ENCODE data around the gene ZNF74. TPM values are rescaled to one million over a fixed set of nuclear protein-coding genes. Genes with fewer than 3 reads are reported as not detected.

The ZNF74 gene
- polyA plus RNA-seq, 1 donor from 2014 or later = 75.6 TPM

GRCh38 chr22:20449819-20450550 is 56.0 kb downstream of the ZNF74 start:
- no peak overlapping the region for H3K27ac ChIP-seq (ENCODE audit: low read length)
- H3K4me3 ChIP-seq (ENCODE audit: low read length) = no peak overlapping the region

GRCh38 chr22:20450551-20450906 is 56.6 kb downstream of the ZNF74 start:
- H3K4me2 ChIP-seq (ENCODE audit: low read length) = no peak overlapping the region
- no peaks in the 10 kb centered on the region for H4K20me1 ChIP-seq (ENCODE audit: insufficient read depth)
- H3K9me3 ChIP-seq (ENCODE audit: low read length) = no peaks in the 10 kb centered on the region
- H2AFZ ChIP-seq (ENCODE audit: low read depth, low read length) = no peak overlapping the region
- H3K9me2 ChIP-seq (ENCODE audit: insufficient read depth, low read length) = no peaks in the 10 kb centered on the region
- H3K27me3 ChIP-seq (ENCODE audit: insufficient read depth, low read depth, low read length) = no peaks in the 10 kb centered on the region
- no peaks in the 10 kb centered on the region for H3K79me2 ChIP-seq (replicated peaks; ENCODE audit: insufficient read depth, low read length)
- H3K27ac ChIP-seq (ENCODE audit: low read length) = no peak overlapping the region
- H3F3A ChIP-seq (ENCODE audit: insufficient read depth, low read length, poor library complexity, severe bottlenecking) = no peaks in the 10 kb centered on the region
- H3K4me3 ChIP-seq (ENCODE audit: low read length) = no peak overlapping the region
- no peaks in the 10 kb centered on the region for H3K36me3 ChIP-seq (ENCODE audit: insufficient read depth, low read length)
- H3K9ac ChIP-seq (ENCODE audit: low read length) = no peak overlapping the region
- TF ChIP-seq TAF1 (IDR thresholded peaks at IDR 0.05; ENCODE audit: low read depth) = no peak
- TF ChIP-seq EZH2 (IDR thresholded peaks at IDR 0.05; ENCODE audit: borderline replicate concordance, insufficient read depth, low read length, poor library complexity, severe bottlenecking) = no peak
- TF ChIP-seq RAD21 (conservative IDR thresholded peaks at IDR 0.05) = no peak
- TF ChIP-seq MXI1 (conservative IDR thresholded peaks at IDR 0.05; ENCODE audit: poor library complexity, severe bottlenecking) = no peak
- TF ChIP-seq CTCF (IDR thresholded peaks at IDR 0.05; ENCODE audit: poor library complexity, severe bottlenecking) = no peak

More at GRCh38 chr22:20449819-20450550, 56.0 kb downstream of the ZNF74 start:
- Histone ChIP-seq H3F3A (ENCODE audit: insufficient read depth, low read length, poor library complexity, severe bottlenecking) (no peaks in the 10 kb centered on the region), H3K4me2 (ENCODE audit: low read length) (no peak overlapping the region), H3K9me2 (ENCODE audit: insufficient read depth, low read length) (no peaks in the 10 kb centered on the region), H3K27me3 (ENCODE audit: insufficient read depth, low read depth, low read length) (no peaks in the 10 kb centered on the region), H3K79me2 (replicated peaks; ENCODE audit: insufficient read depth, low read length) (no peaks in the 10 kb centered on the region), H4K20me1 (ENCODE audit: insufficient read depth) (no peaks in the 10 kb centered on the region), H3K9me3 (ENCODE audit: low read length) (no peaks in the 10 kb centered on the region), H3K9ac (ENCODE audit: low read length) (no peak overlapping the region), H3K36me3 (ENCODE audit: insufficient read depth, low read length) (no peaks in the 10 kb centered on the region), H2AFZ (ENCODE audit: low read depth, low read length) (no peak overlapping the region)
- TF ChIP-seq TAF1 (IDR thresholded peaks at IDR 0.05; ENCODE audit: low read depth) (no peak), POLR2AphosphoS5 (IDR thresholded peaks at IDR 0.05) (no peak), CTCF (IDR thresholded peaks at IDR 0.05; ENCODE audit: poor library complexity, severe bottlenecking) (no peak), EP300 (conservative IDR thresholded peaks at IDR 0.05; ENCODE audit: poor library complexity, severe bottlenecking) (no peak), EZH2 (IDR thresholded peaks at IDR 0.05; ENCODE audit: borderline replicate concordance, insufficient read depth, low read length, poor library complexity, severe bottlenecking) (no peak), RAD21 (conservative IDR thresholded peaks at IDR 0.05) (no peak), REST (IDR thresholded peaks at IDR 0.05; ENCODE audit: borderline replicate concordance) (no peak), SMC3 (conservative IDR thresholded peaks at IDR 0.05; ENCODE audit: poor library complexity) (no peak), MXI1 (conservative IDR thresholded peaks at IDR 0.05; ENCODE audit: poor library complexity, severe bottlenecking) (no peak)

Data from neural cell (in vitro differentiated cells).